SU-DHL-6 (cell line): ENCODE results near the gene EFCAB8.

Source experiments
- H2AFZ ChIP-seq: fragments of 200-600 bp; sonication (generic); 2 replicates; pipeline ENCODE4 v1.6.1; 2014; ENCODE audit warnings: low read depth, mild to moderate bottlenecking, moderate library complexity, mixed read lengths, antibody characterized with exemption, low read length; ENCODE audit not compliant: severe bottlenecking
- H3F3A ChIP-seq: fragments of 200-600 bp; shearing (Covaris generic); 2 replicates; pipeline ENCODE4 v1.6.0; 2016; ENCODE audit warnings: antibody characterized with exemption, mild to moderate bottlenecking; ENCODE audit not compliant: insufficient read depth
- H3K27ac ChIP-seq: fragments of 200-600 bp; sonication (generic); 2 replicates; pipeline ENCODE4 v1.5.1; 2016; ENCODE audit warnings: low read depth, mild to moderate bottlenecking, low read length, moderate library complexity, mixed read lengths
- H3K27me3 ChIP-seq: fragments of 200-600 bp; sonication (generic), shearing (Covaris generic); 2 replicates; pipeline ENCODE4 v1.6.0; 2014; ENCODE audit warnings: mild to moderate bottlenecking, low read length
- H3K36me3 ChIP-seq: fragments of 200-600 bp; sonication (generic); 2 replicates; pipeline ENCODE4 v1.6.1; 2014; ENCODE audit warnings: mild to moderate bottlenecking, low read length, mixed read lengths
- H3K4me2 ChIP-seq: fragments of 300-600, 200-600 bp; shearing (Covaris generic), sonication (generic); 2 replicates; pipeline ENCODE4 v1.6.0; 2014; ENCODE audit warnings: low read length, low read depth, mild to moderate bottlenecking; ENCODE audit not compliant: poor library complexity, severe bottlenecking
- H3K4me3 ChIP-seq: fragments of 200-600 bp; sonication (generic); 2 replicates; pipeline ENCODE4 v1.5.1; 2014; ENCODE audit warnings: antibody characterized with exemption, low read length, mild to moderate bottlenecking, mixed read lengths; ENCODE audit not compliant: insufficient read depth, poor library complexity, severe bottlenecking
- H3K79me2 ChIP-seq: fragments of 200-600 bp; sonication (generic); 2 replicates; pipeline ENCODE4 v1.6.1; 2014; ENCODE audit warnings: mild to moderate bottlenecking, low read length, moderate library complexity; ENCODE audit not compliant: insufficient read depth
- H3K9ac ChIP-seq: fragments of 200-600 bp; sonication (generic); 2 replicates; pipeline ENCODE4 v1.7.0; 2014; ENCODE audit warnings: mild to moderate bottlenecking, low read length
- H3K9me2 ChIP-seq: fragments of 200-600 bp; sonication (generic); replicated peaks from 2 replicates; pipeline ENCODE4 v1.6.1; 2014; ENCODE audit warnings: low read length; ENCODE audit not compliant: insufficient read depth
- H3K9me3 ChIP-seq: fragments of 200-600 bp; sonication (generic); 2 replicates; pipeline ENCODE4 v1.6.1; 2014; ENCODE audit warnings: low read length, mixed read lengths; ENCODE audit not compliant: insufficient read depth
- H4K20me1 ChIP-seq: fragments of 200-600 bp; sonication (generic); 2 replicates; pipeline ENCODE4 v1.6.1; 2014; ENCODE audit warnings: low read depth, mild to moderate bottlenecking, antibody characterized with exemption, low read length, moderate library complexity, mixed read lengths
- EZH2phosphoT487 ChIP-seq: fragments of 200-600 bp; sonication (generic), shearing (Covaris generic); conservative IDR thresholded peaks from 2 replicates; pipeline ENCODE4 v1.6.1; 2018; ENCODE audit warnings: mild to moderate bottlenecking, antibody characterized with exemption, low read length, moderate library complexity, mixed read lengths
- TF ChIP-seq, protein P1 (sequence below): fragments of 200-600 bp; sonication (generic); IDR thresholded peaks from one replicate; pipeline ENCODE4 v1.5.1; 2017; ENCODE audit warnings: antibody characterized with exemption, mild to moderate bottlenecking, low read length, moderate library complexity; ENCODE audit not compliant: insufficient read depth, poor library complexity, severe bottlenecking

The EFCAB8 gene

GRCh38 chr20:32912688-32913087 lies 54.0 kb downstream of the EFCAB8 start:
- H2AFZ ChIP-seq: no peak overlapping the region
- 0 out of 2 replicates have a peak, but pooled peaks cover 3% of the 10 kb centered on the region for H3K27me3 ChIP-seq
- H4K20me1 ChIP-seq: no peaks in the 10 kb centered on the region
- H3K4me2 ChIP-seq: no peak overlapping the region
- H3K4me3 ChIP-seq: no peak overlapping the region
- H3K27ac ChIP-seq: no peak overlapping the region
- H3K9me3 ChIP-seq: peaks cover 12% of the 10 kb centered on the region; the same call in 1 of the 2 replicates
- H3K9ac ChIP-seq: no peak overlapping the region
- TF ChIP-seq EZH2phosphoT487: no peak
- TF ChIP-seq, protein P1, sequence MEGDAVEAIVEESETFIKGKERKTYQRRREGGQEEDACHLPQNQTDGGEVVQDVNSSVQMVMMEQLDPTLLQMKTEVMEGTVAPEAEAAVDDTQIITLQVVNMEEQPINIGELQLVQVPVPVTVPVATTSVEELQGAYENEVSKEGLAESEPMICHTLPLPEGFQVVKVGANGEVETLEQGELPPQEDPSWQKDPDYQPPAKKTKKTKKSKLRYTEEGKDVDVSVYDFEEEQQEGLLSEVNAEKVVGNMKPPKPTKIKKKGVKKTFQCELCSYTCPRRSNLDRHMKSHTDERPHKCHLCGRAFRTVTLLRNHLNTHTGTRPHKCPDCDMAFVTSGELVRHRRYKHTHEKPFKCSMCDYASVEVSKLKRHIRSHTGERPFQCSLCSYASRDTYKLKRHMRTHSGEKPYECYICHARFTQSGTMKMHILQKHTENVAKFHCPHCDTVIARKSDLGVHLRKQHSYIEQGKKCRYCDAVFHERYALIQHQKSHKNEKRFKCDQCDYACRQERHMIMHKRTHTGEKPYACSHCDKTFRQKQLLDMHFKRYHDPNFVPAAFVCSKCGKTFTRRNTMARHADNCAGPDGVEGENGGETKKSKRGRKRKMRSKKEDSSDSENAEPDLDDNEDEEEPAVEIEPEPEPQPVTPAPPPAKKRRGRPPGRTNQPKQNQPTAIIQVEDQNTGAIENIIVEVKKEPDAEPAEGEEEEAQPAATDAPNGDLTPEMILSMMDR: no peak
- H3K79me2 ChIP-seq: no peaks in the 10 kb centered on the region
- H3K36me3 ChIP-seq: 0 out of 2 replicates have a peak, but pooled peaks cover 2% of the 10 kb centered on the region
- H3K9me2 ChIP-seq: no peaks in the 10 kb centered on the region
- no peaks in the 10 kb centered on the region for H3F3A ChIP-seq

DNA sequence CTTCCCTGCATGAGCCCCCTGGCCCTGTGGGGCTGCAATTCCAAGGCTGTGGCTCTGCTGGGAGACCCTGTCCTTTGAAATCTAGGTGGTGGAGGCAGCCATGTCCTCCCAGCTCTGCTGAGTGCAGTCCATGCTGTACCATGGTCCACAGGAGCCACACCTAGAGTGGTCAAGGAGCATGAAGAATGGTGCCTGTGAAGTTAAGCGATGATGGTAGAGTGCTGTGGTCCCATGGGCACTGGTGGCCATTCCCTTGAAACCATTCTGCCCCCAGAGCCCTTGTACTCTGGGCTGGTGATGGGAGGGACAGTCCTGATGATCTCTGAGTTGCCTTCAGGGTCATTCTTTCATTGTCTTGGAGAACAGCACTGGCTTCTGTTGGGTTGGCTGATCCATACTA lies 55.3 kb downstream of the EFCAB8 start:
- no peaks in the 10 kb centered on the region for H3K9me2 ChIP-seq
- peaks cover 12% of the 10 kb centered on the region; the same call in 1 of the 2 replicates for H3K9me3 ChIP-seq
- H3F3A ChIP-seq: no peaks in the 10 kb centered on the region
- no peak for TF ChIP-seq EZH2phosphoT487
- TF ChIP-seq, protein P1: no peak
- 0 out of 2 replicates have a peak, but pooled peaks cover 3% of the 10 kb centered on the region for H3K27me3 ChIP-seq
- H3K4me2 ChIP-seq: no peak overlapping the region
- H2AFZ ChIP-seq: no peak overlapping the region
- no peaks in the 10 kb centered on the region for H3K79me2 ChIP-seq
- H3K9ac ChIP-seq: no peak overlapping the region
- no peak overlapping the region for H3K27ac ChIP-seq
- no peaks in the 10 kb centered on the region for H4K20me1 ChIP-seq
- 0 out of 2 replicates have a peak, but pooled peaks cover 2% of the 10 kb centered on the region for H3K36me3 ChIP-seq
- no peak overlapping the region for H3K4me3 ChIP-seq

- 0 out of 2 replicates have a peak, but pooled peaks cover 2% of the 10 kb centered on the region for H3K36me3 ChIP-seq
- H4K20me1 ChIP-seq: no peaks in the 10 kb centered on the region
- no peak overlapping the region for H3K27ac ChIP-seq
- H3K9me2 ChIP-seq: no peaks in the 10 kb centered on the region
- no peaks in the 10 kb centered on the region for H3F3A ChIP-seq
- TF ChIP-seq, protein P1: no peak
- TF ChIP-seq EZH2phosphoT487: no peak
- no peak overlapping the region for H3K4me3 ChIP-seq
- no peak overlapping the region for H2AFZ ChIP-seq
- 0 out of 2 replicates have a peak, but pooled peaks cover 3% of the 10 kb centered on the region for H3K27me3 ChIP-seq
- H3K9ac ChIP-seq: no peak overlapping the region
- no peaks in the 10 kb centered on the region for H3K79me2 ChIP-seq
- peaks cover 12% of the 10 kb centered on the region; the same call in 1 of the 2 replicates for H3K9me3 ChIP-seq
- no peak overlapping the region for H3K4me2 ChIP-seq
These were observed 58.6 kb downstream of the EFCAB8 start for GRCh38 chr20:32917191-32917950.
